Thoracic aorta (tissue), 2 donors: ENCODE measurements around the gene ZBTB4. TPM values are rescaled to one million over a fixed set of nuclear protein-coding genes. Genes with fewer than 3 reads are reported as not detected.

Source experiments
- ATAC-seq: fragments of 150-250 bp; one replicate; pipeline ENCODE4 v1.8.0; 2017; ENCODE audit warnings: low read depth; ENCODE audit not compliant: insufficient number of reproducible peaks, low FRiP score
- DNase-seq: peaks from one replicate; pipeline ENCODE4 v3.0.0-alpha.2; 2020; ENCODE audit warnings: low spot score
- H3K27ac ChIP-seq, 2 donors: fragments of 200-600 bp; sonication (generic); 1 replicate in 1 of 2; 2 replicates in 1 of 2; pipeline ENCODE4 v1.5.1; 2016; ENCODE audit warnings: mild to moderate bottlenecking in 2 of 2, moderate library complexity in 2 of 2
- H3K27me3 ChIP-seq: fragments of 200-600 bp; sonication (generic); replicated peaks from 2 replicates; pipeline ENCODE4 v1.6.0; 2016; ENCODE audit warnings: mild to moderate bottlenecking; ENCODE audit not compliant: insufficient read depth
- H3K36me3 ChIP-seq: fragments of 200-600 bp; sonication (generic); one replicate; pipeline ENCODE4 v1.5.1; 2016
- H3K4me1 ChIP-seq, 2 donors: fragments of 200-600 bp; sonication (generic); 1 replicate in 1 of 2; 2 replicates in 1 of 2; pipeline versions ENCODE4 v1.5.1 to v1.6.0; 2016; ENCODE audit warnings: low read depth in 2 of 2, mild to moderate bottlenecking in 1 of 2; ENCODE audit not compliant: control insufficient read depth in 1 of 2
- H3K4me3 ChIP-seq: fragments of 200-600 bp; sonication (generic); 2 replicates; pipeline ENCODE4 v1.5.1; 2016; ENCODE audit warnings: mild to moderate bottlenecking
- H3K9me3 ChIP-seq: fragments of 200-600 bp; sonication (generic); 2 replicates; pipeline ENCODE4 v1.5.1; 2016
- total RNA-seq, 2 donors: library from RNA; depleted of rRNA; stranded (reverse); fragments of >200 nt; gene quantifications; one replicate each; pipeline versions ENCODE4 v1.1.0 to v1.2.3, GENCODE V29; 2016
- TF ChIP-seq, protein P1 (sequence below): fragments of 200-600 bp; sonication (generic); IDR thresholded peaks from one replicate; pipeline ENCODE4 v1.5.1; 2019; ENCODE audit warnings: antibody characterized with exemption

The ZBTB4 gene, protein sequence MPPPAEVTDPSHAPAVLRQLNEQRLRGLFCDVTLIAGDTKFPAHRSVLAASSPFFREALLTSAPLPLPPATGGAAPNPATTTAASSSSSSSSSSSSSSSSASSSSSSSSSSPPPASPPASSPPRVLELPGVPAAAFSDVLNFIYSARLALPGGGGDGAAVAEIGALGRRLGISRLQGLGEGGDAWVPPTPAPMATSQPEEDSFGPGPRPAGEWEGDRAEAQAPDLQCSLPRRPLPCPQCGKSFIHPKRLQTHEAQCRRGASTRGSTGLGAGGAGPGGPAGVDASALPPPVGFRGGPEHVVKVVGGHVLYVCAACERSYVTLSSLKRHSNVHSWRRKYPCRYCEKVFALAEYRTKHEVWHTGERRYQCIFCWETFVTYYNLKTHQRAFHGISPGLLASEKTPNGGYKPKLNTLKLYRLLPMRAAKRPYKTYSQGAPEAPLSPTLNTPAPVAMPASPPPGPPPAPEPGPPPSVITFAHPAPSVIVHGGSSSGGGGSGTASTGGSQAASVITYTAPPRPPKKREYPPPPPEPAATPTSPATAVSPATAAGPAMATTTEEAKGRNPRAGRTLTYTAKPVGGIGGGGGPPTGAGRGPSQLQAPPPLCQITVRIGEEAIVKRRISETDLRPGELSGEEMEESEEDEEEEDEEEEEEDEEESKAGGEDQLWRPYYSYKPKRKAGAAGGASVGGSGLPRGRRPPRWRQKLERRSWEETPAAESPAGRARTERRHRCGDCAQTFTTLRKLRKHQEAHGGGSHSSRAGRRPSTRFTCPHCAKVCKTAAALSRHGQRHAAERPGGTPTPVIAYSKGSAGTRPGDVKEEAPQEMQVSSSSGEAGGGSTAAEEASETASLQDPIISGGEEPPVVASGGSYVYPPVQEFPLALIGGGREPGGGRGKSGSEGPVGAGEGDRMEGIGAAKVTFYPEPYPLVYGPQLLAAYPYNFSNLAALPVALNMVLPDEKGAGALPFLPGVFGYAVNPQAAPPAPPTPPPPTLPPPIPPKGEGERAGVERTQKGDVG
- 10 to 100 TPM; 56.2 to 72.3 TPM for total RNA-seq

- Histone ChIP-seq H3K9me3 (no peaks in the 10 kb centered on the region), H3K36me3 (no peaks in the 10 kb centered on the region), H3K4me3 (peak within 1 kb of the TSS; percentile 99), H3K4me1 (peaks cover 31 to 56% of the 10 kb centered on the region in 2 donors), H3K27me3 (no peaks in the 10 kb centered on the region), H3K27ac (peak within 1 kb of the TSS; percentile 99 to 100)
- no peak for ATAC-seq
- TF ChIP-seq, protein P1, sequence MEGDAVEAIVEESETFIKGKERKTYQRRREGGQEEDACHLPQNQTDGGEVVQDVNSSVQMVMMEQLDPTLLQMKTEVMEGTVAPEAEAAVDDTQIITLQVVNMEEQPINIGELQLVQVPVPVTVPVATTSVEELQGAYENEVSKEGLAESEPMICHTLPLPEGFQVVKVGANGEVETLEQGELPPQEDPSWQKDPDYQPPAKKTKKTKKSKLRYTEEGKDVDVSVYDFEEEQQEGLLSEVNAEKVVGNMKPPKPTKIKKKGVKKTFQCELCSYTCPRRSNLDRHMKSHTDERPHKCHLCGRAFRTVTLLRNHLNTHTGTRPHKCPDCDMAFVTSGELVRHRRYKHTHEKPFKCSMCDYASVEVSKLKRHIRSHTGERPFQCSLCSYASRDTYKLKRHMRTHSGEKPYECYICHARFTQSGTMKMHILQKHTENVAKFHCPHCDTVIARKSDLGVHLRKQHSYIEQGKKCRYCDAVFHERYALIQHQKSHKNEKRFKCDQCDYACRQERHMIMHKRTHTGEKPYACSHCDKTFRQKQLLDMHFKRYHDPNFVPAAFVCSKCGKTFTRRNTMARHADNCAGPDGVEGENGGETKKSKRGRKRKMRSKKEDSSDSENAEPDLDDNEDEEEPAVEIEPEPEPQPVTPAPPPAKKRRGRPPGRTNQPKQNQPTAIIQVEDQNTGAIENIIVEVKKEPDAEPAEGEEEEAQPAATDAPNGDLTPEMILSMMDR = no peak
- DNase-seq = no peak
Observed at GRCh38 chr17:7479213-7480088, at the start of gene ZBTB4. ZBTB4 (minus strand) TSS chr17:7479631; CDS start chr17:7466801, 12,830 bp downstream.

GRCh38 chr17:7528842-7529241 is 49.4 kb upstream of the ZBTB4 start:
- H3K4me1 ChIP-seq = no peaks in the 10 kb centered on the region
- DNase-seq (no peak), ATAC-seq (no peak)
- TF ChIP-seq, protein P1 = no peak
- no peaks in the 10 kb centered on the region for H3K27me3 ChIP-seq
- no peaks in the 10 kb centered on the region for H3K9me3 ChIP-seq
- H3K4me3 ChIP-seq = no peak overlapping the region
- H3K27ac ChIP-seq = no peak overlapping the region
- H3K36me3 ChIP-seq = no peaks in the 10 kb centered on the region

- no peaks in the 10 kb centered on the region for H3K9me3 ChIP-seq
- no peak overlapping the region for H3K27ac ChIP-seq
- TF ChIP-seq, protein P1 = peak; percentile 46
- H3K4me3 ChIP-seq = no peak overlapping the region
- no peaks in the 10 kb centered on the region for H3K27me3 ChIP-seq
- no peaks in the 10 kb centered on the region for H3K4me1 ChIP-seq
- no peaks in the 10 kb centered on the region for H3K36me3 ChIP-seq
- ATAC-seq (no peak), DNase-seq (no peak)
Observed at GRCh38 chr17:7523033-7523432, 43.6 kb upstream of the ZBTB4 start.

DNA sequence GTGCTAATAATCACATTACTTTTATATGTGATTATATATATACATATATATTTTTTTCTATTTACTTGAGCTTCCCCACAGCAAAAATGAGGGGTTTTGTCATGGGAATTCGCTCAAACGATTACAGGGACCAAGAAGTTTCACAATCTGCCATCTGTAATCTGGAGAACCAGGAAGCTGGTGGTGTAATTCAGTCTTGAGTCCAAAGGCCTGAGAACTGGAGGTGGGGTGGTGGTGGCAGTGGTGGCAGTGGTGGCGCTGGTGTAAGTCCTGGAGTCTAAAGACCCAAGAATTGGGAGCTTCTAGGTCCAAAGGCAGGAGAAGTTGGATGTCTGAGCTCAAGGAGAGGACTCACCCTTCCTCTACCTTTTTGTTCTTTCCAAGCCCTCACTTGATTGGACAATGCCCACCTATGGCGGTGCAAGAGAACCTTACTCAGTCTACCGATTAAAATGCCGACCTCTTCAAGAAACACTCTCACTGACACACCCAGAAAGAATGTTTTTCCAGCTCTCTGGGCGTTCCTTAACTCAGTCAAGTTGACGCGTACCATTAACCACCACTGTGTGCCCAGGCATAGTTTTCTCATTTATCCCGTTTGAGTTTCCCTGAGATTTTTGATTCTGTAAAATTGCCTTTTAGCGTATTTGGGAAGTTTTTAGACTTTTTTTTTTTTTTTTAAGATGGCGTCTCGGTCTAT is 36.6 kb upstream of the ZBTB4 start:
- H3K4me1 ChIP-seq = no peaks in the 10 kb centered on the region
- H3K36me3 ChIP-seq = peaks cover 25% of the 10 kb centered on the region
- no peak overlapping the region for H3K4me3 ChIP-seq
- no peak for DNase-seq
- ATAC-seq = no peak
- no peak overlapping the region for H3K27ac ChIP-seq
- H3K27me3 ChIP-seq = no peaks in the 10 kb centered on the region
- TF ChIP-seq, protein P1 = no peak
- H3K9me3 ChIP-seq = no peaks in the 10 kb centered on the region
